Sigmoid colon (tissue), 4 donors: Measurements from ENCODE around the gene DSCAM.

ENCODE experiments used
- EP300 ChIP-seq, 4 donors: sonication (generic); formaldehyde crosslinking; IDR thresholded peaks; one replicate each; pipeline ENCODE4 v1.6.1; 2017; ENCODE audit warnings: antibody characterized with exemption in 4 of 4
- POLR2A ChIP-seq, 2 donors: fragments of 450-650 bp; IDR thresholded peaks; one replicate each; pipeline ENCODE4 v1.6.1; 2016; ENCODE audit warnings: antibody characterized with exemption in 2 of 2, mild to moderate bottlenecking in 2 of 2, moderate library complexity in 2 of 2
- TF ChIP-seq, protein P1 (sequence below), 4 experiments: fragments of 450-650 bp in 3 of 4; fragments of 200-600 bp in 1 of 4; IDR thresholded peaks; one replicate each; pipeline ENCODE4 v1.5.1; 2016 to 2019; ENCODE audit warnings: antibody characterized with exemption in 4 of 4, mild to moderate bottlenecking in 3 of 4, moderate library complexity in 2 of 4

DNA sequence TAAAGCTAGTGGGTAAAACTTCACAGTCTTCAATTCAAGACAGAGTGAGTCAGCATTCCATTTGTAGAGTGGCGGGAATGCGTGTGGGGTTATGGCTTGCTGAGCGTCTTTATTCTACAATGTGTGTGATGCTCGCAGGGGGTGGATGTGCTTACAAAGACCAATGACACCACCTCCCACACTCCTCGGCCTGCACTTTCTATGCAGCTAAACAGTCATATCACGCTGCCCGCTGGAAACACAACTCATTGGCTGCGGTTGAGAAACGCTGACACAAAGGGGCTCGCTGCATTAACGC is 681.2 kb downstream of the DSCAM start:
- TF ChIP-seq, protein P1, sequence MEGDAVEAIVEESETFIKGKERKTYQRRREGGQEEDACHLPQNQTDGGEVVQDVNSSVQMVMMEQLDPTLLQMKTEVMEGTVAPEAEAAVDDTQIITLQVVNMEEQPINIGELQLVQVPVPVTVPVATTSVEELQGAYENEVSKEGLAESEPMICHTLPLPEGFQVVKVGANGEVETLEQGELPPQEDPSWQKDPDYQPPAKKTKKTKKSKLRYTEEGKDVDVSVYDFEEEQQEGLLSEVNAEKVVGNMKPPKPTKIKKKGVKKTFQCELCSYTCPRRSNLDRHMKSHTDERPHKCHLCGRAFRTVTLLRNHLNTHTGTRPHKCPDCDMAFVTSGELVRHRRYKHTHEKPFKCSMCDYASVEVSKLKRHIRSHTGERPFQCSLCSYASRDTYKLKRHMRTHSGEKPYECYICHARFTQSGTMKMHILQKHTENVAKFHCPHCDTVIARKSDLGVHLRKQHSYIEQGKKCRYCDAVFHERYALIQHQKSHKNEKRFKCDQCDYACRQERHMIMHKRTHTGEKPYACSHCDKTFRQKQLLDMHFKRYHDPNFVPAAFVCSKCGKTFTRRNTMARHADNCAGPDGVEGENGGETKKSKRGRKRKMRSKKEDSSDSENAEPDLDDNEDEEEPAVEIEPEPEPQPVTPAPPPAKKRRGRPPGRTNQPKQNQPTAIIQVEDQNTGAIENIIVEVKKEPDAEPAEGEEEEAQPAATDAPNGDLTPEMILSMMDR (IDR thresholded peaks at IDR 0.05) = no peak
- TF ChIP-seq POLR2A (IDR thresholded peaks at IDR 0.05) (no peak), EP300 (IDR thresholded peaks at IDR 0.05) (no peak)
